Stimulated activated CD4-positive, alpha-beta T cell treated with anti-CD3 and anti-CD28 coated beads, Interleukin-1b, Interleukin-23, amount 100 ng/mL, for 4 hours (primary cell): ENCODE results near the gene AOAH.
"Not testable (repeated sequence)": the region's sequence is repeated elsewhere in the genome, so short reads cannot be mapped to it uniquely, and the experiment has no call there.

Experiments
- DNase-seq, 2 donors: peaks; one replicate each; pipeline ENCODE4 v3.0.0-alpha.2; 2020; ENCODE audit warnings: low read depth in 2 of 2

Gene AOAH

GRCh38 chr7:36658335-36659171 is 65.7 kb downstream of the AOAH start:
- no peak for DNase-seq

- no peak for DNase-seq
These were observed 67.1 kb downstream of the AOAH start for GRCh38 chr7:36657036-36657660.

DNA sequence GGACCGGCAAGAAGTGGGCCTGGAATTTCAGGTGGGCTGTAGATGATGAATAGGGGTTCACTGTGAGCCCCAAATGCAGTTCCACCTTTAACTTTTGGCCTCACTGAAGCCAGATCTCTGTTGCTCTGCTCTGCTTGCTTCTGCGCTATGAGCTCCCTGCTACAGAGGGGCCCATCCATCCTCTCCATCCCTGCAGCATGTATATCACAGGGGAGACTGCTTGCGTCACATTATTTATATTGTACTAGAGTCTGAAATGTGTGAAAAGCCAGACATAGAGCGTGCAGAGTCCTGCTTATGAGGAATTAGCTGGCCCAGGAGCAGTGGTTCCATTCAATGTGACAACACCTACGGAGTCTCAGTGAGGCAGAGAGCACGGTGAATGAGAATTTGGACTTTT is 69.9 kb downstream of the AOAH start:
- DNase-seq: no peak

DNA sequence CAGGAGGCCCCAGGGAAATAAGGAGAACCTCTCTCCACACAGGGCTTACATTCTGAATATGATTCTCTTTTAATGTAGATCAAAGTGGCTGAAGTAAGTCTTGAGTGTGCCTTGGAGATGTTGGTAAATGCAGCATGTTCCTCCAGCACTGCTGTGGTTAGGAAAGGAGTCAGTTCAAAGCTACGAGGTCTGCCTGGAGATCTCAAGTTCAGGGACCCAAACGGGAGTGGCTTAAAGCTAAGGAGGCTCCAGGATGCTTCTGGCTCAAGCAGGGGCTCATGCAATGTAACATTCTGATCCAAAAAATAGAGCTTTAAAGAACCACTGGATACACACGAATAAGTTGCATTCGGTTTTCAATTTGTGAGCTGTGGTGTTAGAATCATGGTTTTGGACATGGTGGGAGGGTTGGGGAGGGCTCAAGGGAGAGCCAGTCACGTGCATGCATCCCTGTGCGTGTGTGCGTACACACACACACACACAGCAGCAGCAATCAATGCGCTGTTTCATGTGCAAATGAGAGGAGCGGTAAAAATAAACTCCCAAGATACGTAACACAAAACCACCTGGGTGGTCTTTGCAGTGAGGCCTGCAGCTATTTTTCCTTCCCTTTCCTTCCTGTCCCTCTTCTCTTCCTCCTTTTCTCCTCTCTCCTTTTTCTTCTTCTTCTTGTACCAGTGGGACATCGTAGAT is 70.5 kb downstream of the AOAH start:
- no peak for DNase-seq

DNA sequence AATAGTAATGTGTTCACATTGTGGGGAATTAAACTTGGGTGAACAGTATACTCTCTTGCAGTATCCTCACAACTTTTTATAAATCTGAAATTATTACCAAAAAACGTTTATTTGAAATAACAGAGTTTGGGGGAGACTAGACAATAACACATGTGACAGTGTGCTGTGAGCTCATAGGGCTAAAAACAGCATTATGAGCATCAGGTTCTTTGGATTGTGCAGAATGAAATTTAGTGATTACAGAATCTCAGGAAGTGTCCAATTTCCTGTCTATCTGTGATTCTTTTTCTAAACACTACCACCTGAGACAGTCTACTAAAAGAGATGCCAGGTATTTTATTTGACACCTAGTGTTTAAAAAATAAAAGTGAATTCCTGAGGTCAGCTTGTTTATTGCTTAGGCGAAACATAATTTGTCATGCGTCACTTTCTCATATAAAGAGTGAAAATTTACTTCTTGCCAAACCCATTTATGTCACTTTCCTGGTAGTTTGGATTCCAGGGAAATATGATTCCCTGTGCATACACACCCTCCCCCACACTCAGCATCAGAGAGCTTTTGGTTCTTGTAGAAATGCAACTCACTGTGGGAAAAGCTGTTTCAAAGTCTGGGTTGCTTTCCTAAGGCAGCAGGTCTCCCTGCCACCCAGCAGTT is 71.2 kb downstream of the AOAH start:
- no peak for DNase-seq

DNA sequence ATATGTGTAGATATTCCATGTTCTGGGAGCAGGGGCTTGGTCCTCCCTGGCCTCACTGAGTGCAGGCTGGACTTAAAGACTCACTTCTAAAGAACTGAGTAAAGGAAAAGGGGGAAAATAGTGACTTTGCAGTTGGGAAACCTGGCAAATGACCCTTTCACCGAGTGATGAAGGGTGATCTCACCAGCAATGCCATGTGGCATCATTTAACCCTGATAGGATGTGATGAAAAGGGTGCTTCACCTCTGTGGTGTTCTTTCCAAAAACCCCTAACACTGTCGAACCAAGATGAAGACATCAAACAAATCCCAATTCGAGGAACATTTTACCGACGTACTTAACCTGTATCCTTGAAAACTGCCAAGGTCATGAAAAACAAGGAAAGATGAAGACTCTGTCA is 71.9 kb downstream of the AOAH start:
- DNase-seq: no peak

GRCh38 chr7:36651404-36651803 is 72.9 kb downstream of the AOAH start:
- DNase-seq: no peak

- no peak for DNase-seq
These were observed 73.5 kb downstream of the AOAH start for GRCh38 chr7:36650766-36651312.

DNA sequence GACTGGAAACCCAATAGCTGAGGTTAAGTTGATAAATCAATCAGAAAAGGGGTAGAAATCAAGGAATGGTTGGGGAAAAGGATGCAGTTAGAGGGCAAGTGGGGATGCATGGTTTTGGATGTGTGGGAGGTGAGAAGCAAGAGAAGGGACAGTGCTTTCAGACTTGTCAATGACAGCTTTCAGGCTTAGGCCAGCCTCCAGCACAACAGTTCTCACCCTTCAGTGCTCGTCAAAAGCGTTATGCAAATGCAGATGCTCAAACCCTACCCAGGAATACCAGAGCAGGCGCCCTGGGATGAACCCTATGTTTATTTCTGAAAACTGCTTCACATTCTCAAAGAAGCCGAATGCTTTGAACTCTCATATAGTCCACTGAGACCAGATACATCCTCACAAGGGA is 74.0 kb downstream of the AOAH start:
- no peak for DNase-seq

GRCh38 chr7:36649319-36649718 is 75.0 kb downstream of the AOAH start:
- not testable (repeated sequence) for DNase-seq

GRCh38 chr7:36648441-36648840 is 75.9 kb downstream of the AOAH start:
- DNase-seq: no peak

GRCh38 chr7:36644625-36645422 is 79.5 kb downstream of the AOAH start:
- no peak for DNase-seq

DNA sequence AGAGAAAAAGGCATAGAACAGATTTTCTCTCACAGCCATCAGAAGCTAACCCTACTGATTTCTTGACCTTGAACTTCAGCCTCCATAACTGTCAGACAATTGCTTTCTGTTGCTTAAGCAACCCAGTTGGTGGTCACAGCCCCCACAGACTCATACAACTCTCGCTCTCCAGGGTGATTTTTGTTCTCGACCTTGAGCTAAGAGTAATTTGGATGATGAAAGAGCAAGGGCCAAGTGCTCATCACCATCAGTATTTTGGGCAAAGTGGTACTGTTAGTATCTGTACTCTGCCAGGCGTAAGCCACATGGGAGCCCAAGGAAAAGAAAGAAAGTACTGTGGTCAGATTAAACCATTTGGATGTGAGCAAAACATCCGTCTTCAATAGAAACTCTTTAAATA is 81.9 kb downstream of the AOAH start:
- no peak for DNase-seq

DNA sequence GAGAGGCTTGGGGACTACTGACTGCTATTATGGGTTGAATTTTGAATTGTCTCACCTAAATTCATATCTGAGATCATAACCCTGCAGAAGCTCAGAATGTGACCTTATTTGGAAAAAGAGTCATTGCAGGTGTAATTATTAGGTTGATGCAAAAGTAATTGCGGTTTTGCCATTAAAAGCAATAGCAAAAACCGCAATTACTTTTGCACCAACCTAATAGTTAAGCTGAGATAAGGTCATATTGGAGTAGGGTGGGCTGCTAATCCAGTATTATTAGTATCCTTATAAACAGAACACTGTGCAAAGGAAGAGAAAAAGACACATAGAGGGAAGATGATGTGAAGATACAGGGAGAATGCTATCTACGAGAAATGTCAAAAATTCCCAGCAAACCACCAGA is 82.3 kb downstream of the AOAH start:
- no peak for DNase-seq

DNA sequence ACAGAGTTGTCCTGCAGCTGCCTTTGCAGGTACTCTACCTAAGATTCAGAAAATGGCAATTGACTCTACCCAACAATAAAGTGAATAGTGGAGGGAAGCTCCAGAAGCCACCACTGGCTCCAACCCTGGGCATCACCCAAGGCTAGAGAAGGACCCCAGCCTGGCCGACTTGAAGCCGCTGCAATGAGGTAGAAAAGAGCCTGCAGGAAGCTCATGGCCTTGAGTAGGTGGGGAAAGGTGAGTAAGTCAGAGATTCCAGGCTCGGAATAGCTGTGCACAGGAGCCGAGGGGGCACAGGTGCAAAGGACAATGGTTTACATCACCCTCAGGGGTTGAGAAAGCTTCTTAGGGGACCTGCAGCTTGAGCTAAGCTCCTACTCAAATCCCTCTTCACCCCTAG is 83.6 kb downstream of the AOAH start:
- DNase-seq: no peak

DNA sequence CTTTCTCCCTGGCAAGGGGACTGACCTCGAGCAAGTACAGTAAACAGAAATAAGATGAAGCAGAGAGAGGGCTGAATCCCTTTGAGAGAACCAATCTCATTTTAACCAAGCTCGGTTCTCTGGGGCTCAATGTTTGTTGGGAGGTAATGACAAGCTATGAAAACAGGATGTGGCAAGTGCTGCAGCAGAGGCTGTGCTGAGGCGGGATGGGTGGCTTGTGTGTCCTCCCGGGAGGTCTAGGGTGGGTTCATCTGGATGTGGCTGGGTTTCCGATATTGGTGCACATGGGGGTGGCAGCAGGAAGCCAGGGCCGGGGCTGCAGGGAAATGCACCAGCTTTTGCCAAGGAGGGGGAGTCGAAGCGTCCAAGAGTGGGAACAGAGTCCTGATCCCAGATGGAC is 84.5 kb downstream of the AOAH start:
- DNase-seq: no peak

DNA sequence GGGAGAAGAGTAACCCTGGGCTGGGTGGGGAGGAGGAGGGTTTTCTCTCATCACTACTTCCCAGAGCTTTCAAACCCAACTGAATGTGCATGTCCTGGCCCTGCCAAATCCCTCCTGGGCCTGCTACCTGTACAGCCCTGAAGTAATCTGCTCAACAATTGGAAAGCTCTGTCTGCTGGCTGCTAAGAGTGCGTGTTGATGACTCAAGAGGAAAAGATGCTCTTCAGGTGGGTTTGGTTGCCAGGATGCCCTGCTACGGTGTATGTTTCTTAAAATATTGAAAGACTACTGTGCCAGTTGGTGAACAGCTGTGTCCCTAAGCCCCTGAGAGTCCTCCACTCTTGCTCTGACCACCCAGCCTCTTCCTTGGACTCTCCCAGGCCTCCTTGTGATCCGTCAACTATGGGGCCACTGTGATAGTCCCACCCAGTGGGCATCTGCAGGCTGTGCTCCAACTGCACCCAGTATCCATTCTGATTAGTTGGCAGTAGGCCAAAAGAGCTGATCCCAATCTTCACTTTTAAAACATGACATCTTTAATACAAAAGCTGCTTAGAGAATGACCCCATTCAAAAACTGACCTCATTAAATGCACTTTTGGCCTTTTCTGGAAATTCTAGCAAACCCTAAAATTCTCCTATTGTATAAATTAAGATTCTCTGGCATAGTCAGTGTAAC is 85.6 kb downstream of the AOAH start:
- DNase-seq: no peak

- DNase-seq: no peak
These were observed 86.2 kb downstream of the AOAH start for GRCh38 chr7:36638140-36638539.

- DNase-seq: no peak
These were observed 86.9 kb downstream of the AOAH start for GRCh38 chr7:36637417-36637816.

DNA sequence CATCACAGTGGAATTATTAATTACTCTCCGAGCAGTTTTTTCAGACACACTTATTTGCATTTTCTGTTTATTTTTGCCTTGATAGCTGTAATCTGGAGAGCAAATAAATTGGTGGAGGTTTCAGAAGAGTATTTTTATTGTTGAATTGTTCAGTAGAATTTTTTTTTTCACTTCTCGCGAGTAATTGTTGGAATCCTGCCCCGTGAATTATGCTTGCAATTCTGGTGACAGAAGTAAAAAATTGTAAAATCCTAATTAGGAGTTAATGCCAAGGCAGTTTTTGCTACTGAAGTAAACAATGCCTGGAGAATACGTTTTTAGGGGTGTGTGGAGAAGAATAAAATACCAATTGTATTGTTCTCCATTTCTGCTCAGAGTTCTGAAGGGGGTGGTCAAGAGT is 88.2 kb downstream of the AOAH start:
- no peak for DNase-seq

DNA sequence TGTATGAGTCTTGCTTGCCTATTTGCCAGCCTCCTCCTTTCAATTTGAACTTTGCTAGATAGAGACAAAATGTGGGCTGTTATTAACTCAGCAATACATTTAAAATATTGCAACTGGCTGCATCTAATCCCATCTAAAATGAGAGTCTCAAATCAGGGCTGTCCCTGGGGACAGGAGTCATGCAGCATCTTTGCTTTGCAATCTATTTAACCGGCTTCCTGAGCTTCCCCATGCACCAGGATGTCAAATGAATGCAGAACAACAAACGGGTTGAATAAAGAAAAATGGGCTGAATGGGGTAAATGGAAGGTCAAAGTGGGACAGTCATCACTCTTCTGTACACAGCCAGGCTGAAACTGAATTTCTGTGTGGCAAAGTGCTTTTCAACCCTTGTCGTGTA is 89.2 kb downstream of the AOAH start:
- DNase-seq: no peak
